Keratinocyte (primary cell): ENCODE measurements around the gene ADAMTS9. TPM values are rescaled to one million over a fixed set of nuclear protein-coding genes. Genes with fewer than 3 reads are reported as not detected.

ENCODE experiments used
- DNase-seq: peaks from one replicate; pipeline ENCODE4 v3.0.0-alpha.2; 2011; ENCODE audit warnings: low read depth, missing footprints, low spot score
- FAIRE-seq: peaks from 2 replicates; lab custom pipeline; 2011; peaks lifted over from hg19 to GRCh38; lab: Jason Lieb, UNC
- H2AFZ ChIP-seq: 2 replicates; pipeline ENCODE4 v1.6.0; 2012; ENCODE audit warnings: low read length, control low read depth, inconsistent platforms; ENCODE audit not compliant: control insufficient read depth
- H3K27ac ChIP-seq: 2 replicates; pipeline ENCODE4 v1.5.1; 2011; ENCODE audit warnings: low read length; ENCODE audit not compliant: control insufficient read depth, insufficient read depth
- H3K27me3 ChIP-seq: 3 replicates; pipeline ENCODE4 v1.6.0; 2011; ENCODE audit warnings: low read length; ENCODE audit not compliant: control insufficient read depth, insufficient read depth; ENCODE audit errors: extremely low read depth
- H3K36me3 ChIP-seq, 2 experiments: 2 replicates in 1 of 2; 3 replicates in 1 of 2; pipeline ENCODE4 v1.5.1; 2011; ENCODE audit warnings: low read length in 2 of 2, mild to moderate bottlenecking in 1 of 2; ENCODE audit not compliant: control insufficient read depth in 2 of 2, insufficient read depth in 2 of 2; ENCODE audit errors: extremely low read depth in 1 of 2
- H3K4me1 ChIP-seq: 3 replicates; pipeline ENCODE4 v1.5.1; 2011; ENCODE audit warnings: low read length; ENCODE audit not compliant: control insufficient read depth, insufficient read depth; ENCODE audit errors: extremely low read depth
- H3K4me2 ChIP-seq: 3 replicates; pipeline ENCODE4 v1.6.0; 2011; ENCODE audit warnings: low read depth, low read length; ENCODE audit not compliant: control insufficient read depth, insufficient read depth; ENCODE audit errors: extremely low read depth
- H3K4me3 ChIP-seq, 3 experiments: fragments of 200-600 bp in 1 of 3; sonication (generic) in 1 of 3; 2 replicates in 2 of 3; 3 replicates in 1 of 3; pipeline ENCODE4 v1.5.1; 2011 to 2016; ENCODE audit warnings: low read length in 3 of 3, mild to moderate bottlenecking in 3 of 3, control low read depth in 2 of 3, inconsistent platforms in 1 of 3, low read depth in 1 of 3, mixed read lengths in 1 of 3, mixed run types in 1 of 3, moderate library complexity in 1 of 3; ENCODE audit not compliant: control insufficient read depth in 2 of 3, insufficient read depth in 2 of 3; ENCODE audit errors: extremely low read depth in 1 of 3
- H3K79me2 ChIP-seq: 2 replicates; pipeline ENCODE4 v1.6.0; 2012; ENCODE audit warnings: low read length; ENCODE audit not compliant: control insufficient read depth, insufficient read depth
- H3K9ac ChIP-seq: 3 replicates; pipeline ENCODE4 v1.6.0; 2011; ENCODE audit warnings: low read length; ENCODE audit not compliant: control insufficient read depth, insufficient read depth; ENCODE audit errors: extremely low read depth
- H3K9me1 ChIP-seq: 3 replicates; pipeline ENCODE4 v1.6.0; 2011; ENCODE audit warnings: low read length; ENCODE audit not compliant: control insufficient read depth, insufficient read depth; ENCODE audit errors: extremely low read depth
- H3K9me3 ChIP-seq: 2 replicates; pipeline ENCODE4 v1.5.1; 2012; ENCODE audit warnings: low read depth, low read length; ENCODE audit not compliant: control insufficient read depth
- H4K20me1 ChIP-seq: 3 replicates; pipeline ENCODE4 v1.6.0; 2011; ENCODE audit warnings: low read length; ENCODE audit not compliant: control insufficient read depth, insufficient read depth; ENCODE audit errors: extremely low read depth
- CTCF ChIP-seq, 3 experiments: IDR thresholded peaks in 1 of 3; conservative IDR thresholded peaks in 1 of 3; optimal IDR thresholded peaks in 1 of 3; 2 replicates in 2 of 3; 3 replicates in 1 of 3; pipeline versions ENCODE3 to v1.5.1; 2011; ENCODE audit warnings: low read length in 3 of 3, mild to moderate bottlenecking in 3 of 3, moderate library complexity in 2 of 3, control low read depth in 1 of 3, inconsistent platforms in 1 of 3; ENCODE audit not compliant: insufficient read depth in 2 of 3; ENCODE audit errors: extremely low read depth in 1 of 3
- EZH2 ChIP-seq: IDR thresholded peaks from one replicate; pipeline ENCODE4 v1.6.1; 2012; ENCODE audit warnings: inconsistent platforms, mild to moderate bottlenecking, low read length, moderate library complexity
- dilution Hi-C: fragments of 300-500 bp; cut with MboI; formaldehyde crosslinking; loops from one replicate; pipeline ENCODE4 v1.7.0; 2020; ENCODE audit warnings: low sequenced_read_pairs; ENCODE audit not compliant: extremely low pct_ligation_motif_present
- polyA plus RNA-seq, 5 experiments: library from polyadenylated mRNA; depleted of rRNA in 3 of 5; stranded (reverse) in 3 of 5; stranded (forward) in 1 of 5; unstranded in 1 of 5; fragments of >200 nt; gene quantifications; 1 replicate in 1 of 5; 2 replicates in 3 of 5; 3 replicates in 1 of 5; pipeline versions ENCODE4 v1.2.1 to v1.2.3, GENCODE V29; 2011 to 2012; ENCODE audit warnings: missing spikeins in 2 of 5, low read depth in 1 of 5, low replicate concordance in 1 of 5

ADAMTS9 gene
- polyA plus RNA-seq, 1 donor (not counting 4 experiments of a cell fraction or from before 2014, with no cell fraction given), result 0.43 TPM

GRCh38 chr3:64496786-64497490 lies 190.9 kb downstream of the ADAMTS9 start:
- Histone ChIP-seq H3K4me3 (no peak overlapping the region), H3K36me3 (no peaks in the 10 kb centered on the region), H3K27me3 (no peaks in the 10 kb centered on the region), H3K27ac (no peak overlapping the region), H3K4me1 (no peaks in the 10 kb centered on the region), H3K9me3 (no peaks in the 10 kb centered on the region), H2AFZ (no peak overlapping the region), H3K4me2 (no peak overlapping the region), H4K20me1 (no peaks in the 10 kb centered on the region), H3K9ac (no peak overlapping the region), H3K79me2 (no peaks in the 10 kb centered on the region), H3K9me1 (no peaks in the 10 kb centered on the region)
- dilution Hi-C loops, result no loop called here
- FAIRE-seq, result no peak
- TF ChIP-seq EZH2 (no peak), CTCF (optimal IDR thresholded peaks at IDR 0.05 in 1 of 3, IDR thresholded peaks at IDR 0.05 in 1 of 3, conservative IDR thresholded peaks at IDR 0.05 in 1 of 3; ENCODE audit: extremely low read depth in 1 of 3, insufficient read depth in 2 of 3, low read length in 3 of 3) (no peak)
- no peak for DNase-seq

DNA sequence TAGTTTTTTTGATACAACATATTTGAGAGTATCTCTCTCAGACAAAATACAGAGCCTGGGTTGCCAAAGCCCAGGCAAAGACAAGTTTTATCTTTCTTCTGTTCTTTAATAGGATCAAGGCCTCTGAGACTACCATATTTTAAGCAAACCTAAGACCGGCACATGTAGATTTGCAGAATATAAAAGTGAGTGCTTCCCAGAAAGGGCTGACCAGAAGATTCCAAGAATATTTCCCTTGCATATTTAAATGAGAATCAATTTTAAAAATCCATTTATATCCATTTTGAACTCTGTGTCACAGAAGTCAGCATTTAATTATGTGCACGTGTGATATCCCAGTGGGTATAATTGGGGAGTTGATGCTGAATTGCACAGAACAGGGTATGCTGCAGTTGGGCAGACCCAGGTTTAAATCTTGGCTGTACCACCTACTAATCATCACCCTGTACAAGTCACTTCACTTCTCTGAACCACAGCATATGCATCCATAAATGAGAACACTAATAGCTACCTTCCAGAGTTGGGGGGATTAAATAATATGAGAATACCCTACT lies 191.9 kb downstream of the ADAMTS9 start:
- Histone ChIP-seq H3K9me3 (no peaks in the 10 kb centered on the region), H3K9me1 (no peaks in the 10 kb centered on the region), H3K27ac (no peak overlapping the region), H3K4me1 (no peaks in the 10 kb centered on the region), H3K36me3 (no peaks in the 10 kb centered on the region), H3K79me2 (no peaks in the 10 kb centered on the region), H3K9ac (no peak overlapping the region), H2AFZ (no peak overlapping the region), H3K4me3 (no peak overlapping the region), H3K27me3 (no peaks in the 10 kb centered on the region), H3K4me2 (no peak overlapping the region), H4K20me1 (no peaks in the 10 kb centered on the region)
- dilution Hi-C loops, result no loop called here
- TF ChIP-seq EZH2, result no peak
- DNase-seq, result no peak
- no peak for FAIRE-seq
